OCI-LY7 (cell line): ENCODE data around the gene HAND2.

Source experiments
- CTCF ChIP-seq: fragments of 200-600 bp; sonication (generic); conservative IDR thresholded peaks from 2 replicates; pipeline ENCODE4 v1.5.1; 2014; ENCODE audit warnings: mild to moderate bottlenecking, antibody characterized with exemption, low read length, moderate library complexity, mixed read lengths
- EZH2phosphoT487 ChIP-seq: fragments of 200-600 bp; sonication (generic); IDR thresholded peaks from 2 replicates; pipeline ENCODE4 v1.6.1; 2018; ENCODE audit warnings: low read depth, borderline replicate concordance, mild to moderate bottlenecking, mixed run types, antibody characterized with exemption, low read length, moderate library complexity, mixed read lengths

- TF ChIP-seq CTCF, result no peak
- TF ChIP-seq EZH2phosphoT487, result no peak
These were observed 2.7 kb downstream of the HAND2 start for GRCh38 chr4:173527103-173527891.
